Epithelial cell of esophagus (primary cell): ENCODE measurements around the gene ANTXR2.

Source experiments
- DNase-seq: peaks from one replicate; pipeline ENCODE4 v3.0.0; 2010; ENCODE audit warnings: low read depth
- H3K4me3 ChIP-seq: 2 replicates; pipeline ENCODE4 v1.5.1; 2011; ENCODE audit warnings: mild to moderate bottlenecking, low read length, control low read depth
- TF ChIP-seq, protein P1 (sequence below): IDR thresholded peaks from 2 replicates; pipeline ENCODE4 v1.5.1; 2011; ENCODE audit warnings: low read depth, mild to moderate bottlenecking, low read length, control low read depth, inconsistent platforms; ENCODE audit not compliant: insufficient read depth; ENCODE audit errors: missing control alignments

Gene ANTXR2

GRCh38 chr4:80091688-80092087 is 18.7 kb upstream of the ANTXR2 start:
- no peak for DNase-seq
- TF ChIP-seq, protein P1, sequence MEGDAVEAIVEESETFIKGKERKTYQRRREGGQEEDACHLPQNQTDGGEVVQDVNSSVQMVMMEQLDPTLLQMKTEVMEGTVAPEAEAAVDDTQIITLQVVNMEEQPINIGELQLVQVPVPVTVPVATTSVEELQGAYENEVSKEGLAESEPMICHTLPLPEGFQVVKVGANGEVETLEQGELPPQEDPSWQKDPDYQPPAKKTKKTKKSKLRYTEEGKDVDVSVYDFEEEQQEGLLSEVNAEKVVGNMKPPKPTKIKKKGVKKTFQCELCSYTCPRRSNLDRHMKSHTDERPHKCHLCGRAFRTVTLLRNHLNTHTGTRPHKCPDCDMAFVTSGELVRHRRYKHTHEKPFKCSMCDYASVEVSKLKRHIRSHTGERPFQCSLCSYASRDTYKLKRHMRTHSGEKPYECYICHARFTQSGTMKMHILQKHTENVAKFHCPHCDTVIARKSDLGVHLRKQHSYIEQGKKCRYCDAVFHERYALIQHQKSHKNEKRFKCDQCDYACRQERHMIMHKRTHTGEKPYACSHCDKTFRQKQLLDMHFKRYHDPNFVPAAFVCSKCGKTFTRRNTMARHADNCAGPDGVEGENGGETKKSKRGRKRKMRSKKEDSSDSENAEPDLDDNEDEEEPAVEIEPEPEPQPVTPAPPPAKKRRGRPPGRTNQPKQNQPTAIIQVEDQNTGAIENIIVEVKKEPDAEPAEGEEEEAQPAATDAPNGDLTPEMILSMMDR, result no peak
- H3K4me3 ChIP-seq, result no peak overlapping the region

DNA sequence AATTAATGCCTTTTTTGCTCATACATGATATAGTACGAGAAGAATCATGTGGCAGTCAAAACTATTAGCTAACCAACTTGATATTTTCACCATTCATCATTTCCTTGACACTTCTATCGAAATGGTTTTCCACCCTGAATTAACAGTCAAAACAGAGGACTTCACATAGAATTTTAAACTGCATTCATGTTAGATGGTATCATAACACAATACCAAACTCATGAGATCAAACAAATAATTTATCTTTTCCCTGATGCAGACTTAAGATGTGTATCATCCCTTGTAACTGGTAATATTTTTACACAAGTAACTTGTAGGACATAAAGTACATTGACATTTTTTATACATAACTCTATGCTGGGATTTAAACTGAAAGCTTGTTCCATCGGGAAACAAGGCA is 18.2 kb upstream of the ANTXR2 start:
- TF ChIP-seq, protein P1, result no peak
- H3K4me3 ChIP-seq, result no peak overlapping the region
- DNase-seq, result no peak

- no peak overlapping the region for H3K4me3 ChIP-seq
- TF ChIP-seq, protein P1, result no peak
- DNase-seq, result no peak
Measured at GRCh38 chr4:80090090-80090489, 17.1 kb upstream of the ANTXR2 start.

GRCh38 chr4:80088471-80088870 is 15.4 kb upstream of the ANTXR2 start:
- DNase-seq, result no peak
- no peak overlapping the region for H3K4me3 ChIP-seq
- TF ChIP-seq, protein P1, result no peak

DNA sequence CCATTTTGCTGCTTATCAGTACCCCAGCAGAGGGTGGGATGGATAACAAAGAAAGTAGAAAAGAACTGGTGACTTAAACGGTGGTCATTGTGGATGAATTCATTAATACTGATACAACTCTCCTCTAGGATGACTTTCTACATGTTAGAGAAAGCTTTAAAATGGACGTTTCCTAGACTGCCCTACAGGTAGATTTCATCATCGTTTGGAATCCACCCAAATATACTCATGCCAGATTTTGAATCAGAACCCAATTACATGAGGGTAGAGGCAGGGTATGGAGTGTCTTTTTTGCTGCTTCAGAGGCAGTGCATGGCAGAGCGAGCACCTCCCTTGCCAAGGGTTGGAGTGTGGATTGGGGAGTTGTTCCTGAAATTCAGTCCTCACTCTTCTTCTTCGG is 13.3 kb upstream of the ANTXR2 start:
- H3K4me3 ChIP-seq, result no peak overlapping the region
- DNase-seq, result peak; percentile 75
- TF ChIP-seq, protein P1, result no peak

DNA sequence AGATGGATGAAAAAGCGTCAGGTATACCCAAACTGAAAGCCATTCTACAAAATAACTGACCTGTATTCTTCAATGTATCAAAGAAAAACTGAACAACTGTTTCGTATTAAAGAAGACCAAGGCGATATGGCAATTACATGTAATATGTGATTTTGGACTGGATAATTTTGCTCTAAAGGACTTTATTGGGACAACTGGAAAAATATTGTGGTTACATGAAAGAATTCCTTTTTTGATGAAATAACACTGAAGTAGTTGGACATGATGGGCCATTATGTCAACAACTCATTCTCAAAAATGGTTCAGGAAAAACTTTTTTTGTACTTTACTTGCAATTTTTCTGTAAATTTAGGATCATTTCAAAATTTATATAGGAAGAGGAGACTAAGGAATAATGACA is 12.1 kb upstream of the ANTXR2 start:
- no peak for DNase-seq
- TF ChIP-seq, protein P1, result no peak
- H3K4me3 ChIP-seq, result no peak overlapping the region

DNA sequence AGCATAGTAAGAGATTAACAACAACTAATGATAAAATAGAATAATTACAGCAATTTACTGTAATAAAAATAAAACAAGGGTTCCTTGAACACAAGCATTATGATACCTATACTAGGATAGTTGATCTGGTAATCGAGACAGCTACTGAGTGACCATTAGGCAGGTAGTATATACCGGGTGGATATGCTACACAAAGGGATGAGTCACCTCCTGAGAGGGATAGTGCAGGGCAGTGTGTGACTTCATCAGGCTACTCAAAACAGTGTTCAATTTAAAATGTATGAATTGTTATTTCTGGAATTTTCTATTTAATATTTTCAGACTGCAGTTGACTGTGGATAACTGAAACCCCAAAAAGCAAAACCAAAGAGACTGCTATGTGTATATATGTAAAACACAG is 9.7 kb upstream of the ANTXR2 start:
- TF ChIP-seq, protein P1, result no peak
- peak; percentile 36 for DNase-seq

More for the DNA sequence above, 9.7 kb upstream of the ANTXR2 start:
- H3K4me3 ChIP-seq, result no peak overlapping the region
